ENCODE measurements around the gene MCM10. TPM values are rescaled to one million over a fixed set of nuclear protein-coding genes. Genes with fewer than 3 reads are reported as not detected.

The MCM10 gene
- total RNA-seq, 1 donor from 2014 or later, result 16.2 TPM

- DNase-seq (ENCODE audit: low read depth), result no peak
- no peak overlapping the region for H3K4me3 ChIP-seq (ENCODE audit: low read depth, low read length)
- no peak for TF ChIP-seq CTCF (conservative IDR thresholded peaks at IDR 0.05; ENCODE audit: low read depth, low read length)
Observed at GRCh38 chr10:13193637-13194036, 32.3 kb downstream of the MCM10 start.

GRCh38 chr10:13195016-13195415 lies 33.7 kb downstream of the MCM10 start:
- no peak overlapping the region for H3K4me3 ChIP-seq (ENCODE audit: low read depth, low read length)
- no peak for TF ChIP-seq CTCF (conservative IDR thresholded peaks at IDR 0.05; ENCODE audit: low read depth, low read length)
- no peak for DNase-seq (ENCODE audit: low read depth)

DNA sequence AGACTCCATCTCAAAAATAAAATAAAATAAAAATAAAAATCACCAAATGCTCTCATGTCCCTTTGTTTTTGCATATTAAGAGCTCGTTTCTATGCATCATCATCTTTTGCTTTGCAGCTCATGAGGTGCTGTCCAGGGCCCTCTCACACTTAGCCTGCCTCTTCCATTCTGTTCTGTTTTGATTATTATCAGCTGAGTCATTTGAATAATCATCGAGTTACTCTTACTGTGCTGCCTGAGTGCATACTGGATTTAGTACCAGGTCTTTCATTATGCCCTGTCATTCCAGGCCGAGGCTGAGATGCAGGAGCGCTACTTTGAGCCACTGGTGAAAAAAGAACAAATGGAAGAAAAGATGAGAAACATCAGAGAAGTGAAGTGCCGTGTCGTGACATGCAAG lies 39.8 kb downstream of the MCM10 start:
- TF ChIP-seq CTCF (conservative IDR thresholded peaks at IDR 0.05; ENCODE audit: low read depth, low read length), result no peak
- DNase-seq (ENCODE audit: low read depth), result no peak

DNA sequence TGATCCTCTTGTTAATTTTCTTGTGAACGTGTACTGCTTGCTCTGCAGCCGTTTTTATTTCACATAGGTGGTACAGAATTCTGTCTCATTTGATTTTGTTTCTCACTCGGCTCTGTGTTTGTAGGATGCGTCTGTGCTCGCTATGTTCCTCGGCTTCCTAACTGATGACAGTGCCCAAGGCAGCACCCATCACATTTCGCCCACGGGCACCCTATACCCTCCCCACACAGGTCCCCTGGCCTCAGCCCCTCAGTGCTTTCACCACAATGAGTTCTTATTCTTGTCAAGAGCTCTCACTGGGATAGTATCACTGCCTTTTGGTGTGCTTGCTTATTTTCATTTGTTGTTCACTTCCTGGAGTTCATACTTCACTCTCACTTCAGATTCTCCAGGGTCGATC lies 44.7 kb downstream of the MCM10 start:
- no peak for DNase-seq (ENCODE audit: low read depth)
- no peak overlapping the region for H3K4me3 ChIP-seq (ENCODE audit: low read depth, low read length)
- no peak for TF ChIP-seq CTCF (conservative IDR thresholded peaks at IDR 0.05; ENCODE audit: low read depth, low read length)

More for the DNA sequence above, 39.8 kb downstream of the MCM10 start:
- no peak overlapping the region for H3K4me3 ChIP-seq (ENCODE audit: low read depth, low read length)

DNA sequence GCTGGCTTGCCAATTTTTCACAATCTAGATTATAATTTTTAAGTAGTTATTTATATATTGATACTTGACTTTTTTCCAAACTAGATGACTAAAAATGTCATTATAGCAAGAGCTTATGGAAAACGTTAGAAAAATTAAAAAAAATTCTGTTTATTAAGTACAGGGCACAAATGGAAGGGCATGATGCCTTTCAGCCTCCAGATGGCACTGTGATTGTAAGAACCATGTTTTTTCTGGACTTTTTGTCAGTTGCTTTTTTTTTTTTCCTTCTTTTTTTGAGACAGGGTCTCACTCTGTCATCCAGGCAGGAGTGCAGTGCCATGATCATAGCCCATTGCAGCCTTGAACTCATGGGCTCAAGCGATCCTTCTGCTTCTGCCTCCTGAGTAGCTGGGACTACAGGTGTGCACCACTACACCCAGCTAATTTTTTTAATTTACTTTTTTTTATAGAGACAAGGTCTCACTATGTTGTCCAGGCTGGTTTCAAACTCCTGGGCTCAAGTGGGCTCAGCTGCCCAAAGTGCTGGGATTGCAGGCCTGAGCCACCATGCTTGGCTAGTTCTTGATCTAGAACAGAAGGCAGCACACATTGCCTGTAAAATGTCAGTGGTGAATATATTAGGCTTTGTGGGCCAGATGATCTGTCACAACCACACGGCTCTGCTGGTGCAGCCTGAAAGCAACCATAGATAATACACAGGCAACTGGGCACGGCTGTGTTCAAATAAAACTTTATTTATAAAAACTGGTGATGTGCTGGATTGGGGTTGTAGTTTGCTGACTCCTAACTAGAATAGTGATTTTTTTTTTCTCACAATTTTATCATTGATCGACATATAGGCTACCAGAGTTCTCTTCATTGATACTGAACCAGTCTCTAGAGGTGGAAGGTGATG lies 45.4 kb downstream of the MCM10 start:
- no peak for DNase-seq (ENCODE audit: low read depth)

GRCh38 chr10:13213163-13213562 lies 51.8 kb downstream of the MCM10 start:
- H3K4me3 ChIP-seq (ENCODE audit: low read depth, low read length), result no peak overlapping the region
- DNase-seq (ENCODE audit: low read depth), result no peak
- no peak for TF ChIP-seq CTCF (conservative IDR thresholded peaks at IDR 0.05; ENCODE audit: low read depth, low read length)

More for the DNA sequence above, 45.4 kb downstream of the MCM10 start:
- no peak overlapping the region for H3K4me3 ChIP-seq (ENCODE audit: low read depth, low read length)
- TF ChIP-seq CTCF (conservative IDR thresholded peaks at IDR 0.05; ENCODE audit: low read depth, low read length), result peak; percentile 68

GRCh38 chr10:13218878-13219277 lies 57.5 kb downstream of the MCM10 start:
- no peak for DNase-seq (ENCODE audit: low read depth)
- TF ChIP-seq CTCF (conservative IDR thresholded peaks at IDR 0.05; ENCODE audit: low read depth, low read length), result no peak
- H3K4me3 ChIP-seq (ENCODE audit: low read depth, low read length), result no peak overlapping the region

All from epithelial cell of proximal tubule (primary cell).